Measurements from ENCODE around the gene ELAVL3.

DNA sequence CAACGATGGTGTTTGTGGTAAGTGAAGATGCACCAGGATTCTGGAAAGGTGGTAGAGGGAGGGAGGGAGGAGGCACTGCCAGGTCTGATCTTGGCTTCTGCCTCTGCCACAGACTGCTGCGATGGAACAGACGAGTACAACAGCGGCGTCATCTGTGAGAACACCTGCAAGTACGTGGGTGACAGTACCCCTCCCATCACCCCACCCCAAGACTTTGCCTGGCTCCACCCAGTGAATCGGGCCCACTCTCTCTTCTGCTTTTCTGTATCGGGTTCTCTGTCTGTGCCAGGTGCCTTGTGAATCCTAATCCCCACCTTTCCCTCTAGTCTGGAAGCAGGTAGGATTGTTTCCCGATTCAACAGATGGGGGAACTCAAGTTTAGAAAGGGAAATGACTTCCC is 42.9 kb downstream of the ELAVL3 start:
- TF ChIP-seq POLR2A (IDR thresholded peaks at IDR 0.05; ENCODE audit: low read depth, low read length) (no peak), TAF1 (IDR thresholded peaks at IDR 0.05; ENCODE audit: borderline replicate concordance, low read depth, low read length) (no peak)

All from GM12892 (cell line).